PC-3 (cell line): Measurements from ENCODE around the gene KCNIP2.

Experiments
- EZH2phosphoT487 ChIP-seq: fragments of 300-600 bp; sonication (generic); IDR thresholded peaks from 2 replicates; pipeline ENCODE4 v1.6.1; 2018; ENCODE audit warnings: mild to moderate bottlenecking, antibody characterized with exemption, low read length, borderline replicate concordance
- TF ChIP-seq, protein P1 (sequence below): fragments of 300-600 bp; sonication (generic); conservative IDR thresholded peaks from 2 replicates; pipeline ENCODE4 v1.5.1; 2017; ENCODE audit warnings: antibody characterized with exemption, low read depth, mild to moderate bottlenecking, low read length

DNA sequence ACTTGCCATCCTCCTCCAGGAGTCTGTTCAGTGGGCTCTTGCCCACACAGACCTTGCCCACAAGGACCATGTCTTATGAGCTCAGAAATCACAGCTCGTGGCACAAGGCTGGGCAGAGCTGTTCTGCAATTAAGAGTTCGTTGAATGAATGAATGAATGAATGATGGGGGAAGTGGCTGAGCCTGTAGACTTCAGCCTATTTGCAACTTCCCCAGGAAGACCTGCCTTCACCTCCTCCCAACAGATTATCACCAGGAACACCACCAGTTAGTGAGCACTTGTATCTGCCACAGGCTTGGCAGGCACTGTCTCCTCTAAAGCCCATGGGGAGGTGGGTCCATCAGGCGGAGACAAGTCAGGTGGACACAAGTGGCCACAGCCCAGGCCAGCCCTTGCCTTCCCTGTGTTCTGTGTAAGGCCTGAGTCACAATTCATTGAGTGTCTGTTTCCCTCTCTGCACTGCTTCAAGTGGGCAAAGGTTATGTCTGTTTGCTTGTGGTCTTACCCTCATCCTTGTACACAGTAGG lies 65.9 kb downstream of the KCNIP2 start:
- no peak for TF ChIP-seq EZH2phosphoT487
- TF ChIP-seq, protein P1, sequence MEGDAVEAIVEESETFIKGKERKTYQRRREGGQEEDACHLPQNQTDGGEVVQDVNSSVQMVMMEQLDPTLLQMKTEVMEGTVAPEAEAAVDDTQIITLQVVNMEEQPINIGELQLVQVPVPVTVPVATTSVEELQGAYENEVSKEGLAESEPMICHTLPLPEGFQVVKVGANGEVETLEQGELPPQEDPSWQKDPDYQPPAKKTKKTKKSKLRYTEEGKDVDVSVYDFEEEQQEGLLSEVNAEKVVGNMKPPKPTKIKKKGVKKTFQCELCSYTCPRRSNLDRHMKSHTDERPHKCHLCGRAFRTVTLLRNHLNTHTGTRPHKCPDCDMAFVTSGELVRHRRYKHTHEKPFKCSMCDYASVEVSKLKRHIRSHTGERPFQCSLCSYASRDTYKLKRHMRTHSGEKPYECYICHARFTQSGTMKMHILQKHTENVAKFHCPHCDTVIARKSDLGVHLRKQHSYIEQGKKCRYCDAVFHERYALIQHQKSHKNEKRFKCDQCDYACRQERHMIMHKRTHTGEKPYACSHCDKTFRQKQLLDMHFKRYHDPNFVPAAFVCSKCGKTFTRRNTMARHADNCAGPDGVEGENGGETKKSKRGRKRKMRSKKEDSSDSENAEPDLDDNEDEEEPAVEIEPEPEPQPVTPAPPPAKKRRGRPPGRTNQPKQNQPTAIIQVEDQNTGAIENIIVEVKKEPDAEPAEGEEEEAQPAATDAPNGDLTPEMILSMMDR = no peak
